GM12891 (cell line): ENCODE data around the gene ADSL.

Source experiments
- PAX5 ChIP-seq: IDR thresholded peaks from 2 replicates; pipeline ENCODE4 v1.6.1; 2011; ENCODE audit warnings: low read length, moderate library complexity, mild to moderate bottlenecking; ENCODE audit not compliant: insufficient read depth, severe bottlenecking
- POLR2A ChIP-seq: IDR thresholded peaks from 2 replicates; pipeline ENCODE4 v1.6.1; 2011; ENCODE audit warnings: low read depth, low read length, control low read depth
- POLR2AphosphoS5 ChIP-seq: IDR thresholded peaks from 2 replicates; pipeline ENCODE4 v1.6.1; 2011; ENCODE audit warnings: low read depth, low read length, control low read depth
- POU2F2 ChIP-seq: IDR thresholded peaks from 2 replicates; pipeline ENCODE4 v1.6.1; 2011; ENCODE audit warnings: low read depth, mild to moderate bottlenecking, control low read depth, low read length, moderate library complexity
- SPI1 ChIP-seq: IDR thresholded peaks from 2 replicates; pipeline ENCODE4 v1.6.1; 2011; ENCODE audit warnings: low read depth, low read length, control low read depth
- TAF1 ChIP-seq: IDR thresholded peaks from 2 replicates; pipeline ENCODE4 v1.6.1; 2011; ENCODE audit warnings: low read depth, low read length, control low read depth

- TF ChIP-seq POLR2A (no peak), TAF1 (no peak), PAX5 (no peak), SPI1 (no peak), POLR2AphosphoS5 (no peak), POU2F2 (no peak)
Observed at GRCh38 chr22:40411506-40411861, 65.2 kb downstream of the ADSL start.
